SKM-1 (cell line): ENCODE measurements around the gene RAB3C.

ENCODE experiments used
- DNase-seq: peaks from one replicate; lab custom pipeline; 2025; ENCODE audit not compliant: unreplicated experiment; lab: John Stamatoyannopoulos, UW

Gene RAB3C

GRCh38 chr5:58718269-58718978, 135.5 kb downstream of the RAB3C start:
- DNase-seq = no peak

DNA sequence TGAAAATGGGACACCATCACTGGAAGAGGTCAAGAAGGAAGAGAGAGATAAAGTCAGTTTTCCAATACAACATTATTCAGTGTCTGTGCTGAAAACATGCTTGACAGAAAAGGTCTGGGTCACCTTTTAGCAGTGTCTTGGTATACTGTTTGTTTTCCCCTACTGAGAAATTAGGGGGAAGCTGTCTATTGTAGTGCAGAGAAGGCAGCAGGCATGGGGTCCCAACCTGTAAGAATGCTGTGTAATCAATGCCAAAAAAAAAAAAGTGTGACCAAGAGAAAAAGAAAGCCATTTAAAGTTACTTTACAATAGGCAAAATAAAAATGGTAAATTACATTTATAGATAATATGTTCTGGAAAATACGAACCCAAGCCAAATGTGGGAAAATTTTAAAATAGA, 139.3 kb downstream of the RAB3C start:
- no peak for DNase-seq

GRCh38 chr5:58724992-58725391, 142.1 kb downstream of the RAB3C start:
- DNase-seq = no peak

GRCh38 chr5:58731641-58732040, 148.8 kb downstream of the RAB3C start:
- DNase-seq = no peak

- DNase-seq = no peak
These were observed 152.8 kb downstream of the RAB3C start for GRCh38 chr5:58735637-58736036.

GRCh38 chr5:58736214-58736613, 153.3 kb downstream of the RAB3C start:
- DNase-seq = no peak

GRCh38 chr5:58737671-58738070, 154.8 kb downstream of the RAB3C start:
- DNase-seq = no peak

DNA sequence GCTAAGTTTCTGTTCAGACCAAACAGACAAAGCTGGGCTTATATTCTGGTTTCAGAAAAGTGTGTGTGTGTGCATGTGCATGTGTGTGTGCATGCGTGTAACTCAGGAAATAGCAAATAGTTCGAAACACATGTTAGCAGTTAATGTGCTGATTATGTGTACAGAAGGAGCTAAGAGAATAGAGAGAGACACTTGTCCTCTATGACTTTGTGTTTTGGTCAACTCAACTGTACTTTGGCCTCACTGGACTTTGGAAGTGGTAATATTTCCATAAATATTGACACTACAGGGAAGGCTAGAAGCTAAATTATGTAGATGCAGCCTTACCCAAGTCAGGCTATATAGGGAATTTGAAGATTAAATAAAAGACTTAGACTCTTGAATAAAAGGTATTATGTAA, 155.5 kb downstream of the RAB3C start:
- no peak for DNase-seq

DNA sequence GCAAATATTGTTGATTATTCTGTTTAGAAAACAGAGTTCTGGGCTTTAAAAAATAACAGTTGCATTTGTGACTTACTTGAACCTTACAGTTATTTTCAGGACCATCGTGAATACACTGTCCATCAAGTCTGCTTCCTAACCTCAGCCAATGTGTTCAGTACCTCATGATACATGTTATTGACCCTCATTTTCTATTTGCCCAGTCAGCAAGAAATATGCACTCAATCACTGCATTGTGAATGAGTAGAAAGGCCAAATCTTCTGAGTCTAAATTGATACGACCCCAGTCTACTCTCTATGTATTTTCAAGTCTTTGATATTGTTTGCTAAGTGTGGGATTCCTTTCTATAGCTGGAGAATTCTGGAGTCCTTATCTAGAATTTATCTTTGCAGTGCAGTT, 156.2 kb downstream of the RAB3C start:
- DNase-seq = no peak

- DNase-seq = no peak
These were observed 158.1 kb downstream of the RAB3C start for GRCh38 chr5:58740956-58741355.

GRCh38 chr5:58745350-58745749, 162.5 kb downstream of the RAB3C start:
- DNase-seq = no peak

DNA sequence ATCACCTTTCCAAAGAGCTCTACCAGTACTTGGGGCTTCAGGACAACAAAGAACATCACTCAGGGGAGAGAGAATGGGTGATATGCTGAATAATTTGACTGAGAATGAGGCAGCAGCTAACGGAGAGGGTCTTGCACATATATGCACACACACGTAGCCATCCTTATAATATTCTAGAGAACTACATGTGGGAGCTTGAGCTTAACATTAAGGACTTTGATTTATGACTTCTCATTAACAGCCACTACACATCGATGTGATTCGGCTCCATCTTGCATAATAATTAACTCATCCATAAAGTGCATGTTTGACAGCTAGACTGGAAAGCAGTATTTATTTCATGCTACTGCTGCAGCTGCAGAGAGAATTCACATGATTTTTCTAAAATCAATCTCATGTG, 163.4 kb downstream of the RAB3C start:
- DNase-seq = no peak

- no peak for DNase-seq
These were observed 167.2 kb downstream of the RAB3C start for GRCh38 chr5:58750036-58750435.

DNA sequence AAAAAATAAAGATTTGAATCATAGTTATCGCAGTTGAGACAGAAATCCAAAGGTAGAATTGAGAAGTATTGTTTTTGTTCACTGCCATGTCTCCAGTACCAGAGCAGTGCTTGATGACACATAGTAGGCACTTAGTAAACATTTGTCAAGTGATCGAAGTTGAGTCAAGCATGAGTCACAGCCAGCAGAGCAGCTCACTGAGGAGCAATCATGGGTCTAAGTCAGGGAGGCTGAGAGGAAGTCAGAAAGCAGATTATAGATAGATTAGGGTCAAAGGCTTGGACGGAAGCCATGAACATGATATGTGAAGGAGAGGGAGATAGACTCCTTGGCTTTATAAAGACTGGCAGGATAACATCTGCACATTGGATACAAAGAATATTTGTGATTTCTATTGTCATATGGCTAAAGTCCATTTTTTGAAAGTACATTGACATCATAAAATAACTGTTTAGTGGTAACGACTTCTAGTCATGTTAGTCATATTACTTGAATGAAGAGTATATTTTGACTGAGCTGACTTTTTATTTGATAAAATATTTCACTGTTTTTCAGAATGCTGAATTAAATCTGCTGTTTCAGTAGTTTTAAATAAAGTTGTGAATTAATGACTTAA, 168.5 kb downstream of the RAB3C start:
- DNase-seq = no peak

GRCh38 chr5:58752104-58752503, 169.2 kb downstream of the RAB3C start:
- no peak for DNase-seq

DNA sequence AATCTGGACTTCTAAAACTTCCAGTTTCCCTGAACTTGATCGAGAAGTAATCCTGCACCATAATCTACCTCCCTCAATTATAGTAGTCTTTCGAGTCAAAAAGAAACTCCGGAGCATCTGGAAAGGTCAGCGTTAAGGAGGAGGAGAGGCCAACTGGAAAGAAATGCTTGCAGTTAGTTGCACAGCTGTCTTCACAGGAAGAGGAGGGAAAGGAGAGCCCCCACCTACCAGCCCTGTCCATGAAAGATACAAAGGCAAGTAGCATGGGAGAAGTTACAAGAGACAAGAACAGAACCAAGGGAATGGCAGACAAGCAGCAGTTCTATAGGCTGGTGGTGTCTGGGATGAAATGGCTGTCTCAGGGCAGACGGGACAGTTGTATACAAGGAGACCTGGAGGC, 170.6 kb downstream of the RAB3C start:
- no peak for DNase-seq

DNA sequence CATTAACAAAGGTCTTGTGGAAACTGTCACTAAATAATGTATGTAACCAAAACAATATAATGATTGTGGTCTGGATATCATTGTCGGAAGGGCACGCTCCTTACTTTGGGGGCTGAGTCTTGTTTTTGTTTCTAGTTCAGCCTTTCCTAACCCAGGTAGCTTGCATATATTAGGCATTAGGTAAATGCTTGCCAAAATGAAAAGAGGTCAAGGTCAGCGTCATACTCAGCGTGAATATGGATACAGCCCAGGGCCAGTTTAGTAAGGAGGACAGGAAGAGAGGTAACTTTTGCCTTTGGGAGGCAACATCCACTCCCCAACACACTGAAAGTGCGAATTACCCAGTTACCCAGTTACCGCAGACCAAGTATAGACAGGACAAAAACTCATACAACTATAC, 171.4 kb downstream of the RAB3C start:
- no peak for DNase-seq

- no peak for DNase-seq
These were observed 172.5 kb downstream of the RAB3C start for GRCh38 chr5:58755397-58755796.

DNA sequence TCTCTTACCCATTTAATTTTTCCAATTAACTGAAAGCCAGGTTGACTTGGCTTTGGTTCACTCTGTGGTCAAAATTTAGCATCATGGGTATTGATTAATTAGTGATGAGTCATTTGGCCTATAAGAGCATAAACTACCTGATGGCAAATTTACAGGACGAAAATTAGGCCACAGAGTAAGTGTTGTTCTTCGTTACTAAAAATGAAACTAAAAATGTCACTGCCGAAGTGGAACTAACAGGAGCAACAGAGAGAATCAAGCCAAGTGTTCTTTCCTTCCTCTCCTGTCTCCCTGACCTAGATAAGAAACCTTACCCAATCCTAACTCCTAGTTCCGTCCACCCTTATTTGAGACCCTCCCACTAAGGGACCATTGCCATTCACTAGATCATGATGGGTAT, 176.9 kb downstream of the RAB3C start:
- peak; percentile 28 for DNase-seq

DNA sequence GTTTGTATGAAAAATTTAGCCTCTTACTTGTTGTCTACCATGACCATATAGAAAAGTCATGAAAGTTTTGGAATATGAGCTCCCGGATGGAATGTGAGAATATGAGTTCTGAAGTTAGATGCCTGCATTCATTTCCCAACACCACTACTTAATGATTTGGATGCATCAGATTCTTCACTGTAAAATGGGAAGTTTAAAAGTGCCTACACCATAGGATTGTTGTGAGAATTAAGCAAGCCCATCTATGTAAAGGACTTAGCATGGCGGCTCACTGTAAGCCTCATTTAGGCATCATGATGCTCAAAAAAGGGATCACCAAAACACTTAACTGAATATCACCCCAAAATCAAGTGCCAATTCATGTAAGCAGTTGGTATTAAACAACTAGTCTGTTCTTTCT, 177.3 kb downstream of the RAB3C start:
- no peak for DNase-seq

DNA sequence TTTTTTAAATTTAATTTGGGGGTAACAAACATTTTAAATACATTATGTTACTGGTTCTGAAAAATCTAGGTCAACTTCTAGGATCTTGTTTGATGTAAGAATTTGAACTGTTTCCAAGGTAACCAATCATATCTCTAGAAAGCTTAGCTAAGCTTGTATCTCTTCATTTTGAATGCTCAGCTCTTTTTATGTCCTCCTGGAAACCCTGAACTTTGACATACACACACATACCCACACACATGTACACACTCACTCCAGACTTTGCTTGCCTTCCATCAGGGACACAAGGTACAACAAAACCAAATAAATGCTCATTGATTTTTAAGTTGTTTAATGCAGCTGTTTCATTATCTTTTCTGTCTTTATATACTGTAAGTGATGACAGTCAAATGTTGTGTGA, 178.5 kb downstream of the RAB3C start:
- no peak for DNase-seq

GRCh38 chr5:58763390-58763789, 180.5 kb downstream of the RAB3C start:
- DNase-seq = no peak

DNA sequence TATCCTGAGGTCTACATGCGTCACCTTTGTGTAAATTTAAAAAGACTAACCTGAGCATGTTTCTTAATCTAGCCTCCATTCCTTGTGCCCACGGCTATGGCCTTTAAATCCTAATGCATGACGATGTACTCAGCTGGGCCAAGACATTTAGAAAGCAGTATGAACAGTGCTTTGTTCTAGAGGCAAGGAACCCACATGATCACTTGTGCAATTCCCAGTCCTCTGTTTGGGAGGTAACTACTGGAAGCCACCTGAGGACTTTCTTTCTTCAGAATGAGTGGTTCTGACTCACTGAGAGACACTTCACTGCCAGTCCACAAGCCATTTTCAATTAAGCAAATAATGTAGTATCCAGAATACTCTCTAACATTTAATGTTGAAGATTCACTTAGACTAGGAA, 181.3 kb downstream of the RAB3C start:
- DNase-seq = no peak
